SW480 (cell line): ENCODE results near the gene AVPI1.
"Not testable (repeated sequence)": the region's sequence is repeated elsewhere in the genome, so short reads cannot be mapped to it uniquely, and the experiment has no call there.

Source experiments
- DNase-seq: peaks from one replicate; pipeline ENCODE4 v3.0.0-alpha.2; 2016; ENCODE audit warnings: low spot score

The AVPI1 gene

DNA sequence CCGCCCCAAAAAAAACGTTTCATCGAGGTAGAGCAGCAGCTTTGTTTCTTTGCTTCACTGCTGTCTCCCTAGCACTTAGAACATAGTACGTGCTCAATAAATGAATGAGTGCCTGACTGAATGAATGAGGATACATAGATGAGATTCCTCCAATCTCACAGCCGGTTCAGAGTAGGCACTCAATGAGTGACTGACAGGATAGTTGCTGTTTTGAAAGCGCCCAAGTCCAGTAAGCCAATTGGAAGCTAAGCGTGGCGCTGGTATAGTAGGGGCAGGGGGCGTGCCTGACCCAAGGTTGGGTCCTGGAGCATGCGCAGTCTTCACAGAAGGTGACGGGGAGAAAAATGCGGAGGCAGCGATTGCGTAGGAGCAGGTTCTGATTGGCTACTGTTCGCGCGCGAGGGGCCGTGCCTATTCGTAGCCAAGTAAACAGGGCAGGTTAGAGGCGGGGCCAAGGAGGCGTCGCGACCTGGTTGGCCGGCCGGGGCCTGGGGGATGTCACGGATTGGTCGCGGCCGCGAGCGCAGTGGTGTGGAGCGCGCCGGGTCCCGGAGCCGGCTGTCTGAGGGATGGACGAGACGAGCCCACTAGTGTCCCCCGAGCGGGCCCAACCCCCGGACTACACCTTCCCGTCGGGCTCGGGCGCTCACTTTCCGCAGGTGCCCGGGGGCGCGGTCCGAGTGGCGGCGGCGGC lies 46.7 kb downstream of the AVPI1 start, which contains the start of gene PI4K2A:
Gene PI4K2A, plus strand, starts transcription at position 498 of the 694 bp plus-strand sequence. Its CDS starts 72 bp downstream, at position 570.
- peak; percentile 98 for DNase-seq

DNA sequence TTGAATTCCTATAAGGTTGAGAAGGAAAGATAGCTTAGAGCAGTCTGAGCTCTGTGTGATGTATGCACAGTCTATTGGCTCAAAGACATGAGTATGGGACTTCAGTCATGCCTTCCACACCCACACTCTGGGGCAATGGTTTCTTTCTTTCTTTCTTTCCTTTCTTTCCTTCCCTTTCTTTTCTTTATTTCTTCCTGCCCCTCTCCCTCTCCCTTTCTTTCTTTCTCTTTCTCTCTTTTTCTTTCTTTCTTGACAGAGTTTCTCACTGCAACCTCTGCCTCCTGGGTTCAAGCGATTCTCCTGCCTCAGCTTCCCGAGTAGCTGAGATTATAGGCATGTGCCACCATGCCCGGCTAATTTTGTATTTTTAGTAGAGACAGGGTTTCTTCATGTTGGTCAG lies 48.0 kb downstream of the AVPI1 start:
- not testable (repeated sequence) for DNase-seq

DNA sequence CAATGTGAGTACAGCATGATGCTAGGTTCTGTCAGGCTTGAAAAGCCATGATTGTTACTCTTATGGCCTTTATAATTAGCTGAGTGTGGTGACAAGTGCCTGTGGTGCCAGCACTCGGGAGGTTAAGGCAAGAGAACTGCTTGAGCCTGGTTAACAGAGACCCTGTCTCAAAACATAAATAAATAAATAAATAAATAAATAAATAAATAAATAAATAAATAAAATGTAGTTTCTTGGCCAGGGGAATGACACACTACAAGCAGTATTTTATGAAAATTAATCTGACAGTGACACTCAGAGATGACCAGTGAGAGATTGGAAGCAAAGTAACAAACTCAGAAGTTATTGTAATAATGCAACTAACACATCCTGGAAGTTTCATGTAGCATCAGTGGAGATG lies 51.5 kb downstream of the AVPI1 start:
- DNase-seq, result no peak

DNA sequence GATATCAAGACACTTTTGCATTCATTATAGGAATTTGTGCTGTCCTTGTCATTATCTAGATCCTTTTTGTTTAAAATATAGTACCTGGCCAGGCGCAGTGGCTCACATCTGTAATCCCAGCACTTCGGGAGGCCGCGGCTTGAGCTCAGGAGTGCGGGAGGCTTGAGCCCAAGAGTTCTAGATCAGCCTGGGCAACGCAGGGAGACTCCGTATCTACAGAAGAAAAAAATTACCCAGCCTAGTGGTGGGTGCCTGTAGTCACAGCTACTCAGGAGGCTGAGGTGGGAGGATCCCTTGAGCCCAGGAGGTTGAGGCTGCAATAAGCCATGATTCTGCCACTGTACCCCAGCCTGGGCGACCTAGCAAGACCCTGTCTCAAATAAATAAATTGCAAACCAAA lies 53.1 kb downstream of the AVPI1 start:
- DNase-seq, result peak; percentile 22

DNA sequence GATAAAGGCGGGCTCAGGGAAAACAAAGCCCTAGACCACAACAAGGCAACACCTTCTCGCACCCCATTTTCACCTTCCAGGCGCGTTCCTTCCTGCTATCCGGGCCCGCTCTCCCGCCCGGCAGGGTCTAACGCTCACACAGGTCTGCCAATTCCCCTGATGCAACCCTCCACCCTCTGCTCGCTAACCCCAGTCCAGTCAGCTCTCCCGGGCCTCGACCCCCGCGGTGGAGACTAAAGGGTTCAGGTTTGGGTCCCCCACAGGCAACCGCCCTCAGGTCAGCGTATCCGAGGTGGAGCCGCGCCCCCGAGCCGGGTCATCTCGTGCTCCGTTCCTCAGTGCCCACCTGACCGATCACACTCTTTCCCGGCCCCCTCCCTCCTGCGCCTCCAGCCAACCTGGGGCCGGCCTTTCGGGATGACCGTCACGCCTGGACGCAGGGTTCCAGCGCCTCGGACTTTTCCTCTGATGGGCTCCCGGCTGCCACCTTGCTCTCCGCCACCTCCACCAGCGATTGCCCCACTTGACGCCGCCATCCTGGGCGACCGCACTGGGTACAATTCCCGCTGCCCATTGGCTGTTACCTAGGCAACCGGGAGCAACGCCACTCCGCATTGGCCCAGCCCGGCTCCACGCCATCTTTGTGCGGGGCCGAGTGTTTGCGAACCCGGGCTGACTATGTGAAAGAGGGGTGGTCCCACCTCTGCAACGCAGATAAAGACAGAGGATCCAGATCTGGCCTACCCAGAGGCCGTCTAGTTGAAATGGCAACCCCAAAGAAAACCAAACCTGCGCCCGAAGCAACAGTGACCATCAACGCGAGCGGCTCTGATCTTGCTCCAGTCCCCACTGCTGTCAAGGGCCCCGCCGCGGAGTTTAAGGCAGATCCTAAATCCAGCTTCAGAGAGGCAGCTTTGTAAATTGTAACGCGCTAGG lies 53.8 kb downstream of the AVPI1 start, which contains the start of gene MORN4:
Gene MORN4, minus strand, starts transcription at position 552 of the 936 bp plus-strand sequence. CDS start 13,847 bp downstream, outside the sequence.
- peak; percentile 90 for DNase-seq

DNA sequence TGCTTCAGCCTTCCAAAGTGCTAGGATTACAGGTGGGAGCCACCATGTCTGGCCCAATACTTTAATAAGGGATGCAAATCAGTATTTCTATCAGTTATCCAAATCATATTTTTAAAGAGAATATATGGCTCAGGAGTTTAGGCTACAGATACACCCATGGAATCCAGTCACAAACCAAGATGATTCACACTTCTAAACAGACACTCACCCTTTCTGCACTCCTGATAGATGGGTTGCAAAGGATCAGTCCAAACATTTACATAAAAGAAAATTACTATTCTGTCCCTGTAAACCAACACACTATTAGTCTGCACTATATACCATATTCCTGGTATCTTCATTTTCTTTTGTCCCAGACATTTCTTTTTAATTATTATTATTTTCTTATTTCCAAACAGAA lies 55.9 kb downstream of the AVPI1 start:
- no peak for DNase-seq

DNA sequence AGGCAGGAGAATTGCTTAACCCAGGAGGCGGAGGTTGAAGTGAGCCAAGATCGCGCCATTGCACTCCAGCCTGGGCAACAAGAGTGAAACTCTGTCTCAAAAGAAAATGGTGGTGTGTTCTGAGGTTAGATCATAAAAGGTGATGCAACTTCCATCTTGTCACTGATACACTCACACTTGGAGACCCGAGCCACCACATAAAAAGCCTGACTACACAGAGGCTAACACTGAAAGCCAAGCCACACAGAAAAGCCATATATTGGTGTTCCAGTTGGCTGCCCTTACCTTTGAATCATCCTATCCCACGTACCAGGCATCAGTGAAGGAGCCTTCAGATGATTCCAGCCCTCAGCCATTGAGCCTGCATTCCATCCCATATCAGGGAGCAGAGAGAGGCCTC lies 57.8 kb downstream of the AVPI1 start:
- DNase-seq, result no peak

DNA sequence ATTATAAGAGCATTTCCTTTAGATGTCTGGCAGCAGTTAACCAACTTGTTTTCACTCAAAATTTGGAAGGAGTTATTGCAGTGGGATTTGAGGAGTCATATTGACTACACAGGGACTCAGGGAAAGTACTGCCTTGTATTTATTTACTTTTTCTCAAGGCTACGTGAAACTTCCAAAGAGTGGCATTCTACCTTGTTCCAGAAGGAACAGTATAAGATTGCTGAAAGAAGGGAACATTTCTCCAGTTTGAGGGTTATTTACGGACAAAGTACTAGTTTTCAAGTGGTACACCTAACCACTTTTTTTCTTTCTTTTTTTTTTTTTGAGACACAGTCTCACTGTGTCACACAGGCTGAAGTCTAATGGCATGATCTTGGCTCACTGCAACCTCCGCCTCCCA lies 58.8 kb downstream of the AVPI1 start:
- DNase-seq, result no peak

DNA sequence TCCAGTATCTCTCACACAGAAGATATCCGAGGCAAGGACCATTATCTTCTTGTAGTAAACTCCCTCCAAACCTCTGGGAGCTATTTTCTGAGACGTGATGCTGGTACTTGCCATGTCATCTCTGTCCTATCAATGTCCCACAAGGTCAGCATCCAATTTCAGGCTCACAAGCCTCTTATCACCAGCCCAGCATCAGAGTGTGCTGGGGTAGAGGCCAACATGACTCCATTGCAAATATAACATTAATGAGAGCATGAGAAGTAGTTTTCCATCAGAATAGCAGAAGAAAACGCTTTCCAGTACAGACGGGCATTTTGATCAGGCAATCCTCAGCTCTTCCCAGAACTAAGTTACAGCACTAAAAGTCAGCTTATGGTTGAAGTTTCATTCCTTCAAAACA lies 59.3 kb downstream of the AVPI1 start:
- no peak for DNase-seq
